Stimulated activated CD8-positive, alpha-beta memory T cell treated with anti-CD3 and anti-CD28 coated beads, Interleukin-15, amount 100 ng/mL, for 4 hours (primary cell): Measurements from ENCODE around the gene PRR29.
"Not testable (repeated sequence)": the region's sequence is repeated elsewhere in the genome, so short reads cannot be mapped to it uniquely, and the experiment has no call there.

Experiments
- DNase-seq, 2 donors: peaks; one replicate each; pipeline ENCODE4 v3.0.0-alpha.2; 2020; ENCODE audit warnings: low read depth in 2 of 2

Gene PRR29

DNA sequence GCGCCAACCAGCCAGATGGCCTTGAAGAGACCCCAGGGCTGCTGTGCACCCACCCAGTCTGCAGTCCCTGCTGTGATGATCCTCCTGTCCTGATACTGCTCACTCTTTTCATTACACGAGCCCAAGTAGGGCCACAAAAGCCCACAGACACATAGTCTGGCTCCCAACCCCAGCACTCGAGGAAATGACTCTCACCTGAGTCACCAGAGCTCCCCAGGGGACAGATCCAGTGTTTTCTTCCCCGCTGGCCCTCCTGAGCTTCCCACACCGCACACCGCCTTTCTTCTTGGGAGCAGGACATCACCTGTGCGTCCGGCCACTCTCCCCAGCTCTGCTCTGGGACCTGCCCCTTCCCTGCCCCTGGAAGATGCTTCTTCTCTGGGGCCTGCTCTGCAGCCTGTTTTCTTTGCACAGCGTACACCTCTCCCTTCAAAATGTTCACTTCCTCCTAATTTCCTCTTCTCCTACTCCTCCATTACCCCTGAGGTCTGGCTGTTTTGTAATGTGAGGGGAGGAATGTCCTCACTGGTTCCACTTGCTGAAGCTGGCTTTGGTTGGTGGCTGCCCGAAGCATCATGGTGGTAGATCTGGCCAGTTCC is 23.5 kb upstream of the PRR29 start:
- no peak for DNase-seq

DNA sequence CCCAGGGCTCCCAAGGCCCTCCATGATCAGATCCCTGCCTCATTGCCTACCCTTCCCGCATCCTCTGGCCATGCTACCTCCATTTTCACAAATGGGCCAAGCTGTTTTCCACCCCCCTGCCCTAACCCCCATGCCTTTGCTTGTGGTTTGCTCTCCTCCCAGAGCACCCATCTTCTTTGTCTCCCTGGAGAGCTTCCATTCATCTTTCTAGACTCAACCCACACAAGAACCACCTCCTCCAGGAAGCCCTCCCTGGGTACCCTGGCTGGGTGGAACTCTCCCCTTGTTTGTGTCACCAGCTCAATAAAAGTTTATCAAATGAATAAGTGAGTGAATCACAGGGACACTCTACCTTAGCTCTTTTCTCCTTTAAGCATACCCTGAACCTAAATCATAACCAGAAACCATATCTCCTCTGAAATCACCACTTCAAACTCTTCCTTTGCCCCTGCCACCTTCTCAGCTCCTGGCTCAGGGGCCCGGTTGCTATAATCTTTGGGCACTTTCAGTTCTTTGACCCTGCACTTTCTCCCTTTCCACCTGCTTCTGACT is 22.5 kb upstream of the PRR29 start:
- no peak for DNase-seq

DNA sequence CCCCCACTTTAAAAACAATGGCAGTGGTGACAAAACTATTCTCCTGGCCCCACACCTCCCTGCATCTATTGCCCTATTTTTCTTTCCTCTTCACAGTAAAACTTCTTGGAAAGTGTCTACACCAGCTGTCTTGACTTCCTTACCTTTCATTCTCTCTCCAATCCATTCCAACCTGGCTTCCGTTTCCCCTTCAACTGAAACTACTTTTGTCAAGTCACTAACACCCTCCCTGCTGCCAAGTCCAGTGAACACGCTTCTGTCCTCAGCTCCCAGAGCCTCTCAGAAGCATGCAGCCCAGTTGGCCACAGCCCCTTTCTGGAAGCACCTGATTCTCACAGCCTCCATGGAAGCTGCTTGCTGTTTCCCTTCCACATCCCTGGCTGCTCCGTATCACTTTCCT is 21.4 kb upstream of the PRR29 start:
- no peak for DNase-seq

DNA sequence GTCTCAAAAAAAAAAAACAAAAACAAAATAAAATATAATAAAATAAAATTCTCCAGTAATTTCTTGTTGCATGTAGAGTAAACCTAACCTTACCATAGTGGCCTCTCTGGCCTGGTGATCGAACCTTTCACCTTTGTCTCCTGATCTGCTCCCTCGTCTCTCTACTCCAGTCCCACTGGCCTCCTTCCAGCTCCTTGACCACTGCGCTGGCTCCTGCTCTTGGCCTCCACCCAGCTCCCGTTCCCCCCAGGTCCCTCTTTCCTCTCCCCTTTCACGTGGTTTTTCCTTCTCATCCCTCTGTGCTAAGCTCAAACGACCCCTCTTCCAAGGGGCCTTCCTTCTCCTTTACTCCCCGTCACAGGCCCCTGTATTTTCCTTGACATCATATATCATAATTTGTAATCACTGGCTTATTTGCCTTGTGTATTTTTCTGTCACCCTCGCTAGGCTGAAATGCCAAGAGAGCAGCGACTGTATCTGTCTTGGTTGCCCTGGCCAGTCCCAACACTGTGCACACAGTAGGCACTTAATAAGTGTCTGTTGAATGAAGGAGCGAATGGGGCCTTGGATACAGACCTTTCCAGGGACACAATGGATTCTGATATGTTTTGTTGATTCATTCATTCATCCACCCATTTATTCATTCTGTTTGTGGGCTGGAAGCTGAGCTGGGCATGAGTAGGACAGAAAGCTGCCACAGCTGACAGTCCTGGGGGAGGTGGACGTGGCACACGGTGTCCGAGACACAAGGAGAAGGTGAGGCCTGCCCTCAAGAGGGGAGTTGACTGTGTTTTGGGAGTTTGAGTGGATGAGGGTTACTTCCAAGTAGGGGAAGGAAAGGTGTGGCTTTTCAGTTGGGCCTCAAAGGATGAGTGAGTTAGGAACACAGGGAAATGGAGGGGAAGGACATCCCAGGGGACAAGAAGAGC is 19.6 kb upstream of the PRR29 start:
- DNase-seq = no peak

DNA sequence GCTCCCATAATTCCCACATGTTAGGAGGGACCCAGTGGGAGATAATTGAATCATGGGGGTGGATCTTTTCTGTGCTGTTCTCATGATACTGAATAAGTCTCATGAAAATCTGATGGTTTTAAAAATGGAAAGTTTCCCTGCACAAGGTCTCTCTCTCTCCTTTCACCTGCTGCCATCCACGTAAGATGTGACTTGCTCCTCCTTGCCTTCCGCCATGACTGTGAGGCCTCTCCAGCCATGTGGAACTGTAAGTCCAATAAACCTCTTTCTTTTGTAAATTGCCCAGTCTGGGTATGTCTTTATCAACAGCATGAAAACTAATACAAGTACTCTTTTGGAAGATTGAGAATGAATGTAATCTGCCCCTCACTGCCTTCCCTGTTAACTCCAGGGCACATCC is 15.5 kb upstream of the PRR29 start:
- DNase-seq = not testable (repeated sequence)

DNA sequence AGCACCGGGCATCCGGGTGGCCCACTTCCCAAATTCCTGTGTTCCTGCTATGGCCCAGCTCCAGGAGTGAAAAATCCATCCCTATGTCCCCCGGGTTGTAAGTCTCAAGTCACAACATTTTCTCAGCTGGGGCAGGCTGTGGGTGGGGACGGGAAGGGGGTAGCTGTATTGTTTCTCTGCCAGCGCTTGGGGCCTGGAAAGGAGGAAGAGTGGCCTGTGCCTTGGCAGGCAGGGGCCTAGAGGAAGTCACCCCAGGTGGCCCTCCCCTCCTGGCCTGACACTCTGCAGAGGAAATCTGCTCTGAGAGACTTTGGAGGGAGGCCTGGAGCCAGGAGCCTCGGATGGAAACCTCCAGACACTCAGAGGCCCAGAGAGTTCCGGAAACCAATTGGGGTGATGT is 14.8 kb upstream of the PRR29 start:
- DNase-seq = no peak

DNA sequence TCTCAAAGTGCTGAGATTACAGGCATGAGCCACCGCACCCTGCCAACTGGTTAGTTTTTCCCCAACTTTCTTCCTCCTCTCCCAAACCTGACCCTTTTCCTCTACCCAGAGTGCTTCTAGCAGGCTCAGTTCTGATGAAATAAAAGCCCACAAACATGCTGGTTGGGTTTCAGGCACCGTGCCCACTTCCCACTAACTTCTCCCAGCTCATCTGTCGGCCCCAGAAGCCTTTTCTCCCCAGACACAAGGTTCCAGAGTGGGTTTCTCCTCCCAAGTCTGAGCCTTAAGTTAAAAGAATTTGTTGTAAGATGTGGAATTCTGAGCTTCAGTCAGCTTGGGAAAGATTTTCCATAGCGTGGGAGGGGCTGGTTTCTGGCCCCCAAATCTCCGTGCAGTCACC is 13.9 kb upstream of the PRR29 start:
- DNase-seq = no peak

DNA sequence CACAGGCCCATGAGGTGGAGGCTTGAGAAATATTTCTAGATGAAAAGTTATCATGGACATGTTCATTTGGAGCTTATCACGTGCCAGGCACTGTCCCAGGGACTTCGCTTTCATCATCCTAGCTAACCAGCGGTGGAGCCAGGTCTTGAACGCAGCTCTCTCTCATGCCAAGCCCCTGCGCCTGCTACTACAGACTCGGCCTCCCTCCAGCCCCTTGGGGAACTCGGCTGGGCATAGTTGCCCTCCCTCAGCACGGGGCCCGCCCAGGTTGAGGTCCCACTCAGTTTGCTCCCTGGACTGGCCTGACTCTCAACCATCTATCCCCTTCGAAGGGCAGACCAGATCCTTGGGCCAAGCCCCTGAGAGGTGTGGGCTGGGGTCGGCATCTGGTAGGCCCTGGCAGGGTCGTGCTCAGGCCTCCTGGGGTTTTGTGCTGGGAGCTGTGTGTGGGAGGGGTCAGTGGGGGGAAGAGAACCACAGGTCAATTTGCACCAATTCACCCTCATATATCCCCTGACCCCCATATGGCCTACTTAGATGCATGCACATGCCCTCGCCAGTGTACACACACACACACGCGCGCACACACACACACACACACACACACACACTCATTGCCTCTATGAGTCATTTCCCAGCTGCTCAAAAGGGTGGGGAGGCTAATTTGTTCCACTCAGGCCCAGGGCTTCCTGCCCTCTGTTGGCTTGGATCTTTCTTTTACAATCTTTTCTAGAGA is 13.3 kb upstream of the PRR29 start:
- peak in 1 of 2 donors; percentile 27 for DNase-seq

DNA sequence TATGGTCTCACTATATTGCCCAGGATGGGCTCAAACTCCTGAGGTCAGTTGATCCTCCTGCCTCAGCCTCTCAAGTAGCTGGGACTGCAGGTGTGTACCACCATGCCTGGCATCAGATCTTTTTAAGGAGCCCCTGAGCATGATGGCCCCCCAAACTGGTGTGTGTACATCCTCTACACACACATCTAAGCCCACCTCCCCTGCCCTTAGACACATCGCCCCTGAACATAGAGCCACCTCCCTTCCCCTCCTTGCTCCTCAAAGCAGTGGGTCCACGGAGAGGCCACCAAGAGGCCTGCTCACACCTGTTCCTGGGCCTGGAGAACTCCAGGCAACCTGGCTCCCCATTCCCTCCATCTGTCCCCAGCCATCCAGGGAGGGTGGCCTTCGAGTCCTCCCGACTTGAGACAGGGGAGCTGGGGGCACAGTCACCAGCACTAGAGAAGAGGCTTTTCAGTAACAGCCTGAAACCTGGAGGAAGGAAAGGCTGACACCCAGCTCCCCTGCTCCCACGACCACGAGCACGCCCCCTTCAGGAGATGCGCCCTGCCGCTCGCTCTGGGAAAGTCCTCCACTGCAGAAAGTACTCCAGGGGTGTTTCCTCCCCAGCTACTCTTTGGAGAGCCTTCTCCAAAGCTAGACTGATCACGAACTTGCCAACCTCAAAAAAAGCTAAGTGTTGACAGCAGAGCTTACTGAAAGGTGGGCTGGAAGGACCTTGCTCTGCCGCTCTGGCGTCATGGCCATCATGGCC is 12.6 kb upstream of the PRR29 start:
- no peak for DNase-seq

DNA sequence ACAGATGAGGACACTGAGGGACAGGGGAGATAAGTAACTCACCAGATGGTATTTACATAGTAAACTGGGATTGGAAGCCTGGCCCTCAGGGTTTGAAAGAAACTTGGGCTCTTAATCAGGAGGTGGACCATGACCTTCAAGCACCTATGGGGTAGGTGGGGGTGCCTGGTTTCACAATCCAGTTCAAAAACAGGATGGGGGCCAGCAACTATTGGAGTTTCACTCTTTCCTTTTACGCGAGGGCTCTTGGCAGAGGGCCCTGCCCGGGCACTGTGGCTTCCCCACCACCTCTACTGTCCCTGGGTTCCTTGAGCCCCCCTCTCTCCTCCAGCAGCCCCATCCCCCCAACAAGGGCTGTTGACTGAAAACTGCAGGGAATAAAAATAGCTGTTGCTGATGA is 11.3 kb upstream of the PRR29 start:
- DNase-seq = no peak

DNA sequence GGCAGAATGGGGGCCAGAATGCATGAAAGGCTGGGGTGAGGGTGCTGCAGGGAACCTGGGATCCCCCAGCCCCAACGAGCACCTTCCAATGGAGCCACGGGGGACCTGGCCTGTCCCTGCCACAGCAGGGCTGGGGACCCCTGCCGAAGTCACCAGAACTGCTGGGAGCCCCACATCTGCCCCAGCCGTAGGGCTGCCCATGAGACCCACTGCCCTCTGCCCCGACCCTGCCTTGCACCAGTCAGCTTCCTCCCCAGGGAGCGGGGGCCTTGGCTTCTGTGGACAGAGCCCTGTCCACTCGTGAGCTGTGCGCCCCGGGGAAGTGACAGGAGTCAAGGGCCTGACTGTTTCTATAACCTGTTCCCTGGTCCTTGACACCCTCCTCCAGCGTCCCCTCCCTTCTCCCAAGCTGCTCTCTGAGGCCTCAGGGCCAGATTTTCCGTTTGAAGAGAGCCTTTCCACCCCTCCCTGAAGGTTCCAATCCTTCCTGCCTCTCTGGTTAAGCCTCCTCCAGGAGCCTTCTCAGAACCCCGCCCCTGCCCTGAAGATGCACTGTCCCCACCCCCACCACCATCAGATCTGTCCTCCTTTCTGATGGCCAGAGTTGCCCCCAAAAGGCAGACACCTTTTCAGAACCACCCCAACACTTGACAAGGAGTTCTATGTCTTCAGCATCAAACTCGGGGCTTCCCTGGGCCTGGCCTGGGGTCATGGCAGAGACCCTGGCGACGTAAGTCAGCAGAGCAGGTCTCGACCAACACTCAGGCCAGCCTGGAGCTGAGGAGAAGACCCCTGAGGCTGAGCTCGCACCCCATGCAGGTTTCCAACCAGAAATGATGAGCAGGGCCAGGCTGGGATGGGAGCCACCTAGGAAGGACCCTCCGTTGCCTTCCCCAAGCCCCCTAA is 10.7 kb upstream of the PRR29 start:
- no peak for DNase-seq

DNA sequence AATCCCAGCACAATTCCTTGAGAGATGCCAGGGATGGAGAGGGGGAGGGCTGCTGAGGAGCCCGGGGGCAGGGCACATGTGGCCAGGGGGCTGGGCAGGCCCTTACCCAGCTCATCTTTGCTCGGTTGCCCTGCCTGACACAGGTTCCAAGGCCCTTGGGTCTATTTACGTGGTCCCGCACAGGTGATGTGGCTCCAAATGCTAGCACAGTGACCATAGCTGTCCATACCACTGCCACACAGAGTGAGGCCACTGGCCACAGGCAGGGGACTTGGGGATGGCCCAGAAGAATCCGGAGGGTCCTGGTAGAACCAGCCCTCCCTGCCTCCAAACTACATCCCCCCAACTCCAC is 10.0 kb upstream of the PRR29 start:
- DNase-seq = no peak

DNA sequence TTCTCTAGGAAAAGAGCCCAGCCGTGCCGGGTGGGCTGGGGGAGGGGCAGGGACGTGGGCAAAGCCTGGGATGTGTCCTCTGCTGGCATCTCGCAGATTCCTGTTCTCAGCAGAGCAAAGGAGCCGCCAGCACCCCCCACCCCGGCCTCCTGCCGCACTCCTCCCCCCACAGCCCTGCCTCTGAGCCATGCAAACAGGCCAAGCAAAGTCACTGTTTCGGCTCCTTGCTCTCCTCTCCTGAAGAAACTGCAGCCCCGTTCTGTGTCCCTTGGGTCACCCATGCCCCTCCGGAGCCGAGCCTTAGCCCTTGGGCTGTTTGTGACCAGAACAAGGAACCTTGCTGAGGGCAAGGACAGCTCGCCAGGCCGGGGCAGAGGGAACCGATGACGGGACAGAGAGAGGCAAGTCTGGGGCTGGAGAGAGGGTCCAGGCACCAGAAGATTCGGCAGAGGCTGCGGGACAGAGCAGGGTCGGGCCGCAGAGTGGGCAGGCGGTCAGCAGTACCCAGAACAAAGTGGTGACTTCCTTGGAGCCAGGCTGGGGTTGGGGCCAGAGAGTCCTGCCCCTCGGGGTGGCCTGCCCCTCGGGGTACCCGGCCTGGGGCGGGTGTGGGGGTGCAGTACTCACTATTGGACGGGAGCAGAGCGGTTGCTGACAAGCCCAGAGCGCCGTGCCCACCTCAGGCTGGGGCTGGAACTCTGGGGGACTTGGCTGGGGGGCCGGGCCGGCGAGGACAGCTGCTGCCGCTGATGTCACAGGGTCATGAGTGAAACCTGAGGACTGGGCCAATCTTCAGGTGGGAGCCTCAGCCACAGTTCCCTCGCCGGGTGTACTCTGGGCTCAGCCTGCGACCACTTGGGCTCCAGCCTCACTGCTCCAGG is 9.2 kb upstream of the PRR29 start:
- no peak for DNase-seq

DNA sequence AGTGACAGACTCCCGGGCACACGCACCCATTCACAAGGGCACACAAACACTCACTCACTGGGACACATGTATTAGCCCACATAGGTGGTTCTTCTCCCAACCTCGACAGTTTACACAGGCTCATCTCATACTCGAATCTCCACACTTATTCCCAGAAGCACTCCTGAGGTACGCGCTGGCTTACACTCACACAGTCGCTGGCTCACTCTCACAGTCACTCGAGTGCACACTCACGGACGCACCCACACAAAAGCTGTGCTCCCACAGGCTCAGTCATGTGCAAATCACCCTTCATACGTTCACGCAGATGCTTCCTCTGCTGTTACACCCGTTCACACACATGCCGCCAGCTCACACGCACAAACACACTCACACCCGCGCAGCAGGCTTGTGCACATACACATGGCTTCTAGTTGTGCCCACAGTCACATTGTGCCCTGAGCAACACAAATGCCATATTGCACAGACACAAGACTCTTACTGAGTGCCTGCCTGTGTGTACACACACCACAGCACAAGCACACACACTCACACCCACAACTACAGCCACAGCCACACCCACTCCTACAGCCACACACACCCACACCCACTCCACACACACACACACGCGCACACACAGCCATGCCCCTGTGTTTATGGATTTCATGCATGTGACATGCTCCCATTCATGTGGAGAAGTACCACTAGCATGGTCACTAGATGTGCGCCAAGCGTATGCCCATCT is 8.4 kb upstream of the PRR29 start:
- DNase-seq = no peak

DNA sequence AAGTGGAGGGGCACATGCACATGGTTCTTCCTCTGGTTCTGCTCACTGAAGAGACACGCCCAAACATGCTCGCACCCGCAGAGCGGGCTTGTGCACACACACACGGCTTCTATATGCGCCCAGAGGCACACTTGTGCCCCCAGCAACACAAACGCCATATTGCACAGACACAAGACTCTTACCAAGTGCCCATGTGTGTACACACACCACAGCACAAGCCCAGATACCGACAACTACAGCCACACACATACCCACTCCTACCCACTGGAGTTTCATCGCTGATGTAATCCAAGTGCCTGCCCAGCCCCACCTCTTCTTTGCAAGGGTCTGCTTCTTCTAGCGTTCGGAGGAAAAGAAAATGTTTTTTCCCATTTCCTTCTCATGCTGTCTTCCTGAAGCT is 6.5 kb upstream of the PRR29 start:
- DNase-seq = no peak

DNA sequence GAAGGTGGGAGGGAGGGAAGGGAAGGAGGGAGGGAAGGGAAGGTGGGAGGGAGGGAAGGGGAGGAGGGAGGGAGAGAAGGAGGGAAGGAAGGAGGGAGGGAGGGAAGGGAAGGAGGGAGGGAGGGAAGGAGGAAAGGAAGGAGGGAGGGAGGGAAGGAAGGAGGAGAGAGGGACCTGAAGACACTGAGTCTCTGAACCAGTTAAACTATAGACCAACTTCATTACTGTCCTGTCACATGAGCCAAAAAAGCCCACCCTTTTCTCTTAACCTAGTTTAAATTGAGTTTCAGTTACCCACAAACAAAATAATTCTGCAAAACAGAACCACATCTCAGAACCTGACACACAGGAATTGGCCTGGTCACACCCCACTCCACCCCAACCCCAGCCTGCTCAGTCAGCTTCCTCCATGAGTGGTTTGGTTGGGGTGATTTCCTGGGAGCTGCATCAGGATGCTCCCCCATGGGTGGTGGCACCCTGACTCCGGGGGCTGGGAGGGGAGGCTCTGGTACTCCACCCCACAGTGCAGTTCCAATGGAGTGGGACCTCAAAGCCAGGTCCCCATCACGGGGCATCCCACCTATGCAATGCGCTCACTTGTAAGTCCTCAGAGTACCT is 4.7 kb upstream of the PRR29 start:
- DNase-seq = no peak

DNA sequence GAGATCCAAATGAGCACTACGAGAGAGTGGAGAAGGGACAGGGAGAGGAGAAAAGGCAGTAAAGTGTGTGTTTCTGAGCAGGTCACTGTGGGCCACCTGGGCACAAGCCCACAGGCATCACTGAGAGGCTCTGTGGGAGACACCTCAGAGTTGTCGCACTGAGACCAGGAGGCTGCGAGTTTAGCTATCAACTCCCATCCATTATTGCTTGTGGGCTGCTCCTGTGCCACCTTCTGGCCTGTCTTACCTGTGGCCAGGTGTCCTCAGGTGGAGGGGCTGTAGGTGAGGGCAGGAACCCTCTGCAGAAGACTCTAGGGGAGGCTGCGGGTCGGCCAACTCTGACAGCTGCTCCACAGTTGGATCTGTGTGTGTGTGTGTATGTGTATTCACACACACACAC is 2.5 kb upstream of the PRR29 start:
- DNase-seq = no peak

DNA sequence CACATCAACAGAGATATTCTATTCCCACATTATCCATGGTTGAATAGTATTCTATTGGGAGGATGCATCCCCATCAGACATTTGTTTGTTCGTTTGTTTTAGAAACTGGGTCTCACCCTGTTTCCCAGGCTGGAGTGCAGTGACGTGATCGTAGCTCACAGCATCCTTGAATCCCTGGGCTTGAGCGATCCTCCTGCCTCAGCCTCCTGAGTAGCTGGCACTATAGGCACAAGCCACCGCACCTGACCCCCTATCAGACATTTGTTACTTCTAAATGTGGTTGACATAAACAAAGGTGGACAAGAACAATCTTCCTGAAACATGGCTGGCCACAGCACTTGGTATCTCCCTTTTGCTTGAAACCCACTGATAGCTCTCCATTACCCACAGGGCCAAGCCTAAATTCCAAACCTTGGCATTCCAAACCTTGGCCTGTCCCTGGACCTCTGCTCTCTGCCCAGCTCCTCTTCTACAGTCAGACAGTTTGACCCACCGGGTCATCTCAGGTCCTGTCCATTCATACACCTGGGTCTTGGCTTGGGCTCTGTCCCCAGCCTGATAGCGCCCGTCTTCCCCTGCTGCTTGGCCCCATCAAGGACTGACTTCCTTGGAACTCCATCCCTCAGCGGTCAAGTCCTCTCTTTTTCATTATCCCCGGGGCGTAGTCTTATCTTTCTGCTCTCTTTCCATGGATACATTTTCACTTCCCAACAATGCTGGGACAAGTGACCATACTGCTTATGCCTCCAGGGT is 1.5 kb upstream of the PRR29 start:
- DNase-seq = no peak
